Left ventricle myocardium superior (tissue), 1 donor: ENCODE data around the gene SCRG1. TPM values are rescaled to one million over a fixed set of nuclear protein-coding genes. Genes with fewer than 3 reads are reported as not detected.

Experiments
- ATAC-seq: fragments of 200-7000 bp; cut with Tn5 transposase; one replicate; pipeline ENCODE4 v1.9.1; 2020; ENCODE audit warnings: mild to moderate bottlenecking, moderate library complexity
- DNase-seq: peaks from one replicate; pipeline ENCODE4 v3.0.0-alpha.2; 2020
- intact Hi-C: fragments of 100-400 bp; cut with micrococcal nuclease; formaldehyde crosslinking; loops from one replicate; pipeline ENCODE4 v1.11.0; 2022
- total RNA-seq: library from RNA; stranded (reverse); fragmentation: NEBNext Ultra II Directional; extraction: Animal tissue kit (Norgen Biotek cat#: 25700); gene quantifications from one replicate; pipeline ENCODE4 v1.2.1, GENCODE V29; 2021
- donor health status: DM: no; HTN: yes; CAD: no; lungs with severe emphysema.

Gene SCRG1
- total RNA-seq, 1 donor from 2014 or later: 0.35 TPM

- intact Hi-C loops: no loop called here
- no peak for ATAC-seq
- DNase-seq: no peak
Observed at GRCh38 chr4:173414456-173414855, 15.5 kb upstream of the SCRG1 start.

DNA sequence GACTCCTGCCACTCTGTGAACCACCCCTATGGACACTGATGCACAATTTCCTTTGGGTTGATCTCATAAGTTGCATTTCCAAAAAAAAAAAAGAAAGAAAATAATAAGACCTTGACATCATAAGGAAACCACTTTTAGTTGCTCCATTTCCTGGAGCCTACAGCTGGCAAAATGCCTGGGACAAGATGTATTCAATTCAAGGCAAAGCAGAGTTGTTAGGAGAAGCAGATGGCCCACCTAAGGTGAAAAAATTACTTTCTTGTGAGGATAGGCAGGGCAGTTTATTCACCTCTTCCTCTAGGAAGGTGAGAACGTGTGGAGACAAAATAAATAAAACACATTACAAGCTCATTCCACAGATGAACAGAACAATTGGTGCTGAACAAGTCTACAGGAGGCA lies 14.1 kb upstream of the SCRG1 start:
- no peak for DNase-seq
- ATAC-seq: no peak
- intact Hi-C loops: no loop called here

DNA sequence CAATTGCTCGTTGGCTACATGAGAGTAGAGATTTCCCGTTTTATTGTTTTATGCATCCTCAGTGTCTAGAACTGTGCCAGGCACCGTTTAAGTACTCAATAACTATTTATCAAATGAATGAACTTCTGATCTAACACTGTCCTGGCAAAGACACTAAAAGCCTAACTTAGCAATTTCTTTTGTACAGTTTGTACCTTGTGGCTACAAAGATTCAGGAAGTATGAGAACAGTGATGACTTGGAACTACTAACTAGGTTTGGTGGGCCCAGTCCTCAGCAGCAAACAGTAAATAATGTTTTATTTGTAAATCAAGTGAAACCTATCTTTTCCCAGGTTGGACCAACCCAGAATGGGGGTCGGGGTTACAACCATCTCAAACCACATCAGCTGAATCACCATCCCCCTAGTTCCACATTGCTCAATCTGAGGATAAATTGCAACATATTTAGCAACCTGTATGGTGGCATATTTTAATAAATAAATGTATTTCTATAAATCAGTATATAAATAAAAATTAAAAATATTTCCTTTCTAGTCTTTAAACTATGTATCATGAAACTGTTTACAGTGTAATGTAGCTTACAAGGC lies 12.3 kb upstream of the SCRG1 start:
- intact Hi-C loops: no loop called here
- no peak for DNase-seq
- ATAC-seq: peak; percentile 44

- DNase-seq: no peak
- ATAC-seq: peak; percentile 79
- intact Hi-C loops: no loop called here
Observed at GRCh38 chr4:173410079-173410478, 11.2 kb upstream of the SCRG1 start.

DNA sequence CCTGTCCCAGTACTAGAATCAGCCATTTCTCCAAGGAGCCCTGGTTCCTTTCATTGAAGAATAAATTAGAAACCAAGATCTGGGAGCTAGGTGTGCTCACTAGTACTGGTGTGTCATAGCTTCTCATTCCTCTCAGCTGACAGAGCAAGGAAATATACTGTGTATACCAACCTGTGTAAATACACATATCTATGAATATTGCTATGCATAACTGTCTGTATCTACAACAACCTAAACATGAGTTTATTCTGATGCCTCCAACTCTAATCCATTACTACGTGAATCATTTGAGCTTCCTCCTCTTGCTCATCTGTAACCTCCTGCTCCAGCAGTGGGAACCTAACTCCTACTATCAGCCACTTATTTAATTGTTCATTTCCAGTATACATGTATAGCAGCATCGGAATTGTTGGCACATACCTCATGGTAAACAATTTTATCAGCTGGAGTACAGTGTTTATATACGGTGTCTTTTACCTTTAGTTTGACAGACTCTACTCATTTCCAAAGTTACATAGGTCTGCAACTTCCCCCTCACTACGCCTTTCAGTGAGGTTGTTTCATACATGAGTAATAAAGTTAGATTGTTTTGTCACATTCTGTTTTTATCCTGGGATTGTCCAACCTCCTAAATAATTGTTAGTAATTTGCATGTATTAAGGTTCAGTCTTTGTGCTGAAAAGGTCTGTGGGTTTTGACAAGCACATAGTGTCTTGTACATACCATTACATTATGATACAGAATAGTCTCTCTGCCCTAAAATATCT lies 7.1 kb upstream of the SCRG1 start:
- ATAC-seq (no peak), DNase-seq (no peak)
- intact Hi-C loops: no loop called here

- ATAC-seq (no peak), DNase-seq (no peak)
- intact Hi-C loops: no loop called here
Observed at GRCh38 chr4:173404296-173404865, 5.5 kb upstream of the SCRG1 start.

- ATAC-seq (no peak), DNase-seq (no peak)
- intact Hi-C loops: no loop called here
Observed at GRCh38 chr4:173403051-173403450, 4.1 kb upstream of the SCRG1 start.

DNA sequence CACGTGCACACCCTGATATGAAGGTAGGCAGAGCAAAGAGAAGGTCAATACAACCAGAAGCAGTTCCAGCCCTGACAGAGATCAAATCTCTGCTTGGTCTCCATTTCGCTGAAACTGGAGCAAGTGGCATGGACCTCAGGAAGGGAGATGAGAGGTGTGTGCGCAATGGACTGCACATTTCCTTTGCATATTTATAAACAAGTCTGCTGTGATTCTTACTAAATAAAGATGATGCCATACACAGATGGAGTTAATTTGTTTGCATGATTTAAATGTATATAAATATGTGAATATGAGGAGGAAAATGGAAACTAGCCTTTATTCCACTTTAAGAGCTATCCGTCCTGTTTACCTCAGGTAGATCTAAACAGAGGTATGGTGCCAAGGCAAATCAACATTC lies 2.1 kb upstream of the SCRG1 start:
- intact Hi-C loops: no loop called here
- DNase-seq: no peak
- ATAC-seq: no peak

DNA sequence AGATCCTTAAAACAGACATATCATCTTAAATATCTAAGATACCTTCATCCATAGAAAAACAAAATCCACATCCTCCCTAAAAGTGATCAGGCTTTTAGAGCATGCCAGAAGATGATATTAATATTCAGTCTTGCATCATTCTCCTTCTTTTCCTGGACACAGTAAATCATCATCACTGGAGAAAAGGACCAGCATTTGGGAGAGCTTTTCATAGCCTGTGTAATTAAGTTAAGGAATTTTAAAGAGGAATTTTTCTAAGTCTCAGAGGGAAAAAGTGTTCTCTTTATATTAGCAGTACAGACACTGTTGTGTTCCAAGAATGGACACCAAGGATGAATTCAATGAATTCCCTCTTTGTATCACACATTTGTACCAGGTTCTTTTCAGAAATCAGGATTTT lies 696 bp downstream of the SCRG1 start:
- intact Hi-C loops: no loop called here
- ATAC-seq: no peak
- no peak for DNase-seq

- intact Hi-C loops: no loop called here
- ATAC-seq: no peak
Observed at GRCh38 chr4:173397604-173398003, 1.3 kb downstream of the SCRG1 start.

DNA sequence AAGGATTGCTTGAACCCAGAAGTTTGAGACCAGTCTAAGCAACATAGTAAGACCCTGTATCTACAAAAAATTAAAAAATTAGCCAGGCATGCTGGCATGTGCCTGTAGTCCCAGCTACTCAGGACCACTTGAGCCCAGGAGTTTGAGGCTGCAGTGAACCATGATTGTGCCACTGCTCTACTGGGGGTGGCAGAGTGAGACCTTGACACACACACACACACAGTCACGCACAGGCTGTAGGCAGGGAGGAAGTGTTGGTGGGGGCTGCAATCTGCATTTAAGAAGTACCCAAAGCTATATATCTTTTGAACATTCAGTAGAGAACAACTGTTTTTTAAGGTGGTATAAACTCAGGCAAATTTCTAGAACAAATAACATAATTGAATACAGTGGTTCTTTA lies 7.2 kb downstream of the SCRG1 start:
- DNase-seq (no peak), ATAC-seq (no peak)
- intact Hi-C loops: no loop called here

More at GRCh38 chr4:173397604-173398003, 1.3 kb downstream of the SCRG1 start:
- DNase-seq: no peak

DNA sequence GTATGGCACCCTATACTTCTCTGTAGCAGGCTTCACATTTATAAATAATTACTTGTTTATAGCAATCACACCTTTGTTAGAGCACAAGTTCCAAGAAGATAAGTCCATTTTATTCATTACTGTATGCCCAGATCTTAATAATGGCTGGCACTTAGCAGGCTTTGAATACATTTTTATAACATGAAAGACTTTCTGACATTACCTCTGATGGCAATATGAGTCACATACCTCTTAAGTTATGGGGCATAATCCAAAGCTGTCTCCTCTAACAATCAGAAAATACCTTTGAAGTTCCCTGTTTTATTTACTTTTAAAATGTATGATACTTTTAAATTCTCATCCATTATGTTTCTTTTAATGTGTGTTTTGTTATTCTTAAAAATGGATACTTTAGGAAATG lies 12.2 kb downstream of the SCRG1 start:
- no peak for DNase-seq
- ATAC-seq: no peak
- intact Hi-C loops: no loop called here

DNA sequence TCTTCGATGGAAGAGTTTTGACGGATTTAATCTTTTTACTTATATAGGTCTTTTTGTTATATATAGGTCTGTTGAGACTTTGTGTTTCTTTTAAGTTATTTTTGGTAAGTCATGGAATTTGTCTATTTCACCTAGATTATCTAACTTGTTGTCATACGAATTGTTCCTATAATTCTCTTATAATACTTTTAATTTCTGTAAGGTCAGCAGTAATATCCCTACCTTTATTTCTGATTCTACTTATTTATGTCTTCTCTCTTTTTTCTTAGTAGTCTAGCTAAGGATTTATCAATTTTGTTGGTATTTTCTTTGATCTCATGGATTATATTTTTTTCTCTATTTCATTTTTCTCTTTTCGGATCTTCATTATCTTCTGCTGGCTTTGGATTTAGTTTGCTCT lies 16.6 kb downstream of the SCRG1 start:
- ATAC-seq: no peak
- no peak for DNase-seq
- intact Hi-C loops: no loop called here

DNA sequence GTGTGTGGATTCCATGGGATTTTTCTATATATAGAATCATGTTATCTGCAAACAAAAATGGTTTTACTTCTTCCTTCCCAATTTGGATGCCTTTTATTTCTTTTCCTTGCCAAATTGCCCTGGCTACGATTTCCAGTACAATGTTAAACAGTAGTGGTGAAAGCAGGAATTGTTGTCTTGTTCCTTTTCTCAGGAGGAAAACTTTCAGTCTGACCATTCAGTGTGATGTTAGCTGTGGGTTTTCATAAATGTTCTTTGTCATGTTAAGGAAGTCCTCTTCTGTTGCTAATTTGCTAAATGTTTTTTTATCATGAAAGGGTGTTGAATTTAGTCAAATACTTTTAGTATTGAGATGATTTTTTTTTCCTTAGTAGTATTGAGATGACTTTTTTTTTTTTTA lies 17.3 kb downstream of the SCRG1 start:
- intact Hi-C loops: no loop called here
- DNase-seq (no peak), ATAC-seq (no peak)

DNA sequence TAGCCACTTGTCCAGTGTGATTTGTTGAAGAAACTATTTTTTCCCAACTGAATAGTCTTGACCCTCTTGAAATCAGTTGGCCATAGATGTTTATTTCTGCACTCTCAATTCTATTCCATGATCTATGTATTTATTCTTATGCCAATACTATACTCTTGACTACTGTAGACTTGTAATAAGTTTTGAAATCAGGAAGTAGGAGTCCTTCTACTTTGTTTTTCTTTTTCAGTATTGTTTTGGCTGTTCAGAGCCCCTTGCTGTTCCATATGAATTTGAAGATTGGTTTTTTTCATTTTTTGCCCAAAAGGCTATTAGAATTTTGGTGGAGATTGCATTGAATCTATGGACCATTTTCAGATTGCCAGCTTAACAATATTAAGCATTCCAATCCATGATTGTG lies 17.9 kb downstream of the SCRG1 start:
- DNase-seq (no peak), ATAC-seq (no peak)
- intact Hi-C loops: no loop called here

DNA sequence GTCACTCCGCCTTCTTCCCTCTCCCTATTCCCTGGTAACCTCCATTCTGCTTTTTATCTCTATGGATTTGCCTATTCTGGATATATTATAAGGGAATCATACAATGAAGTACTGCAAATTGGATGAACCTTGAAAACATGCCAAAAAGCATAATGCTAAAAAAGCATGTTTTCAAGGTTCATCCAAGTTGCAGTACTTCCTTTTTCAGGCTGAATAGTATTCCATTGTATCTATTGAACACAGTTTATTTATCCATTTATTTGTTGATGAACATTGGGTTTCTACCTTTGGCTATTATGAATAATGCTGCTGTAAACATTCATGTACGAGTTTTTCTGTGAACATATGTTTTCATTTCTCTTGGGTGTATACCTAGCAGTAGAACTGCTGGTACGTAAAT lies 19.0 kb downstream of the SCRG1 start:
- intact Hi-C loops: no loop called here
- DNase-seq: no peak

GRCh38 chr4:173374588-173374987 lies 24.3 kb downstream of the SCRG1 start:
- intact Hi-C loops: no loop called here
- DNase-seq: no peak
- ATAC-seq: no peak

More for the DNA sequence above, 19.0 kb downstream of the SCRG1 start:
- ATAC-seq: no peak

DNA sequence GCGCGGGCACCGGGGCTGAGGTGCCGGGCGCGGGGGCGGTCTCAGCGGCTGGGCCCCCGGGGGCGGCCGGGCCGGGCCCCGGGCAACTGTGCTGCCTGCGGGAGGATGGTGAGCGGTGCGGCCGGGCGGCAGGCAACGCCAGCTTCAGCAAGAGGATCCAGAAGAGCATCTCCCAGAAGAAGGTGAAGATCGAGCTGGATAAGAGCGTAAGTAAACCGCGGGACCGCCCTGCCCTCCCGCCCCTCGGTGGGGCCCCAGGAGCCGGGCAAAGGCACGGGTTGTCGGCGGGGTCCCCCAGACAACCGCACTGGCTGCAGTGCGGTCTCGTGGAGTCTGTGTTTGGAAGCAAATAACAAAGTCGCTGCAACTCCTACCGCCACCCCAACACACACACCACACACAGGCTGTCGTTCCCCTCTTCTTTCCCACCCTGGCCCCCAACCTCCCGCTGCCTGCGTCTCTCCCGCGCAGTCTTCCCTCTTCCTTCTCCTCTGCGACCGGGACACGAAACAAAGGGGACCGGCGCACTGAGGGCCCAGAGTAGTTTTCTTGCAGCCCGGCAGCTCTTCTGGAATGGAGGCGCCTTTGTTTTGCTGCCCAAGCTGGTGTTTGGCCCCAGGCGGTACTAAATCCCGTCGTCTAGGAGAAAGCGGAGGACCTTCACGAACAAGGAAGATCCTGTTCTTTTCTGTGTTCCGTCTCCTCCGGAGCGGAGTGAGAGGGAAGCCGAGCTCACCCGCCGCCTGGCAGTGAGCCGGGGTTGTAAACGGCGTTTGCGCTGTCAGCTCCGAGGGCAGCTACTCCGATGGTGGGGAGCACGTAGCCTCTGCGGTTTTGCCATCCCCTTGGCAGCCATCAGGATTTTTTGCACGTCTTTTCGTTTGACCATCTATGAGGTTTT lies 27.4 kb downstream of the SCRG1 start:
- DNase-seq (peak; percentile 87), ATAC-seq (peak; percentile 27)
- intact Hi-C loops: no loop called here

DNA sequence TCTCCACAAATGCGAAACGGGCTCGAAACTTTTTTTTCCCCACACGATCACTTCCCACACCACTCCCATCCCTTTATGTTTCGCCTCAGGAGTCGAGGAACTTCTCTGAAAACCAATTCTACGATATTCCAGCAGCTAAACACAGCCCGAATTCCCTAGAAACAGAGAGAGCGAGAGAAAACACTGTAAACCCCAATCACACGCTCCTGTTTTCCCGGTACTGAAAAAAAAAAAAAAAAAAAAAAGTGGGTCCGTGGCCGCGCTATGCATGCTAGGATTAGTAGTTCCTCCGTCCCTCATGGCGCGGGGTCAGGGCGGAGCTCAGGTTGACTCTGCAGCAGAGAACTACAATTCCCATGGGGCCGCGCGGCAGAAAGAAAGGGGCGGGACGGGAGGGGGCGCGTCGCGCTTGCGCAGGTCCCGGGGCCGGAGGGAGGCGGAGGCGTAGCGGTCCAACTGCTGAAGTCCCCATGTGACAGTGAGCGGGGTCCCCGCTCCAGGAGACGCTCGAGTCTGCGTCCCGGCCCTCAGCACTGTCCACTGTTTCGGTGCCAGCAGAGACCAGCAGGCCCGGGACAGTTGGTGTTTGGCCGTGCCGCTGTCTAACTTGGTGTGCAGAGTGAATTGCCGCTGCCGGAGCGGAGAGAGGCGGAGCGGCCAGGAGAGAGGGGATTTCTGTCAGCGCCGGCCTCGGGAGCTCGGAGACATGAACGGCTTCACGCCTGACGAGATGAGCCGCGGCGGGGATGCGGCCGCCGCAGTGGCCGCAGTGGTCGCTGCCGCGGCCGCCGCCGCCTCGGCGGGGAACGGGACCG lies 28.2 kb downstream of the SCRG1 start, which contains the start of gene SAP30:
SAP30 (plus strand) TSS at position 478 of the 815 bp plus-strand sequence; CDS start at position 707, 229 bp downstream.
- intact Hi-C loops: loop anchor here (1.0 kb wide), 1 partner anchor 36 kb away; the partner anchor contains the start of gene HMGB2
- ATAC-seq: peak; percentile 96
- peak; percentile 99 for DNase-seq
